Activated CD4-positive, alpha-beta T cell treated with anti-CD3 and anti-CD28 coated beads for 24 hours (primary cell): ENCODE data around the gene RSF1.
"Not testable (repeated sequence)": the region's sequence is repeated elsewhere in the genome, so short reads cannot be mapped to it uniquely, and the experiment has no call there.

Experiments
- DNase-seq, 2 donors: peaks; one replicate each; pipeline ENCODE4 v3.0.0-alpha.2; 2020; ENCODE audit warnings: low read depth in 2 of 2

Gene RSF1

GRCh38 chr11:77672264-77672663 is 148.3 kb downstream of the RSF1 start:
- DNase-seq: no peak

DNA sequence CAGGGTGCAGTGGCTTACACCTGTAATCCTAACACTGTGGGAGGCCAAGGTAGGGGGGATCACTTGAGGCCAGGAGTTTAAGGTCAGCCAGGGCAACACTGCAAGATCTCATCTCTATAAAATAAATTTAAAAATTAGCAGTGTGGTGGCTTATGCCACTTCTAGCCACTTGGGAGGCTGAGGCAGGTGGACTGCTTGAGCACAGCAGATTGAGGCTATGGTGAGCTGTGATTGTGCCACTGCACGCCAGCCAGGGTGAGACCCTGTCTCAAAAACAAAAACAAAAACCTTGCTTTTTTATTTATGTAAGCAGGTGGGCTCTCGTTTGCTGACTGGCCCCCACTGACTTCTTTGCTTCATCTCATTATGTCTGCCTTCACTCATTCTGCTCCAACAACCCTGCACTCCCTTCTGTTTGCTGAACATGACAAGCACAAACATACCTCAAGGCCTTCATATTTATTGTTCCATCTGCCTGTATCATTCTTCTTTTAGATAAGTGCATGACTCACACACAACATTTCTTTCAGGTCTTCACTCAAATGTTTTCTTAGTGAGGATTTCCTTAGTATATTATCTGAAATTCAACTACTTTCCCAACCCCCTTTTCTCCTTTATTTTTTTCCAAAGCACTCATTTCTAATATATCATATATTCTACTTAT is 150.5 kb downstream of the RSF1 start:
- no peak for DNase-seq

DNA sequence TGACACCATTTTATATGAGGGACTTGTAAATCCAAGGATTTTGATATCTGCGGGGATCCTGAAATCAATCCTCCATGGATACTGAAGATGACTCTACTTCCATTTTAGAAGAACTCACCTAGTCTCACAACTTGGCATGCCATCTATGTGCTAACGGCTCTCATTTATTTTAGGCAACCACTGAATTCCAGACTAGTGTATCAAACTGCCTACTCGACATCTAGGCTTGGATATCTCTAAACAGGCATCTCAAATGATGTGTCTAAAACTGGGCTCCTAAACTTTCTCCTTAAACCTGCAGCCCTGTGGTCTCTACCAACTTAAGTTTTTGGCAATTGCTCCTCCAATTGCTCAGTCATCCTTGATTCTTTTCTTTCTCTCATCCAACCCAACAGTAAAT is 151.8 kb downstream of the RSF1 start:
- no peak for DNase-seq

- no peak for DNase-seq
Observed at GRCh38 chr11:77665240-77665965, 155.1 kb downstream of the RSF1 start.

DNA sequence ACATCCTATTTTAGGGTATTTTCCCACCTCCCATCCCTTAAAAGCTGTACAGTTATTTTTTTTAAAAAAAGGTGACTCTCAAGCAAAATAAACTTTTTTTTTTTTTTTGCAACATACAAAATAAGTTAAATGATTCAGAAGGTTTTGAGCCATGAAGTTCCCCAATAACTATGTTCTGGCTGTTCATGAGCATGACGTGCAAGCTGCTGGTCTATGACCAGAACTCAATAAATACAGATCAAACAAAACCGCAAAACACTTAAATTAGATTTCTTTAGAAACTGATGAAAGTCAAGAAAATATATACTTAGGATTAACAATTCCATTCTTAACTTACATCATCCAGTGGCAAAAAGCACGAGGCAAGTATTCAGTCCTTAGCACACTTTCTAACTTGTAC is 158.9 kb downstream of the RSF1 start:
- DNase-seq: no peak

GRCh38 chr11:77660947-77661346 is 159.6 kb downstream of the RSF1 start:
- no peak for DNase-seq

- no peak for DNase-seq
Observed at GRCh38 chr11:77658213-77659013, 162.1 kb downstream of the RSF1 start.

DNA sequence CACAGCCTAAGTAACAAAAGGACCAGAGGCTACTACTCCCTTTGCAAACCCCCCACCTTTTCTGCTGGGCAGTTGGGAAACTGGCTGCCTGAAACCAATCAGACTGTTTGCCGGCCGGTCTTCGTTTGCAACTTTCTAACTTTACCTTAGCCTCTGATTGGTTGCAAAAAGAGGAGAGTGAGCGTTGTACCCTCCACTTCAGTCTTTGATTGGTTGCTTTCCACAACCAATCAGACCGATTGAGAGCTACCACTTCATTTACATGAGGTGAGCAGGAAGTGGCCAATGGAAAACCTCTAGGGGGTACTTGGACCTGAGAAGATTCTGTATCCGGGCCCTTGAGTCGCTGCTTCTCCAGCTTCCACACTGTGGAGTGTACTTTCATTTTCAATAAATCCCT is 164.2 kb downstream of the RSF1 start:
- no peak for DNase-seq

DNA sequence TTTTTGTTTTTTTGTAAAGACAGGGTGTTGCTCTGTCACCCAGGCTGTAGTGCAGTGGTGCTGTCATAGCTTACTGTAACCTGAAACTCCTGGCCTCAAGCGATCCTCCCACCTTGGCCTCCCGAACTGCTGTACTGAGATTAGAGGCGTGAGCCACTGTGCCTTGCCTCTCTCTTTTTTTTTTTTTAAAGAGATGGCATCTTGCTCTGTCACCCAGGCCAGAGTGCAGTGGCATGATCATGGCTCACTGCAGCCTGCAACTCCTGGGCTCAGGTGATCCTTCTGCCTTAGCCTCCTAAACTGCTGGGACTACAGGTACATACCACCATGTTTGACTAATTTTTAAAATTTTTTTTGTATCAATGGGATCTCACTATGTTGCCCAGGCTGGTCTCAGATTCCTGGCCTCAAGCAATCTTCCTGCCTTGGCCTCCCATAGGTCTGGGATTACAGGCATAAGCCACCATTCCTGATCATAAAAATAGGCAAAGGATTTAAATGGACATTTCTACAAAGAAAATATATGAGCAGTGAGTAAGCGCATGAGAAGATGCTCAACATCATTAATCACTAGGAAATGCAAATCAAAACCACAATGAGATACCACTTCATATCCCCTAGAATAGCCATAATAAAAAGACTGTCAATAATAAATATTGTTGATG is 165.6 kb downstream of the RSF1 start:
- no peak for DNase-seq

- DNase-seq: no peak
Observed at GRCh38 chr11:77650123-77650522, 170.4 kb downstream of the RSF1 start.

- no peak for DNase-seq
Observed at GRCh38 chr11:77647654-77648305, 172.7 kb downstream of the RSF1 start.

DNA sequence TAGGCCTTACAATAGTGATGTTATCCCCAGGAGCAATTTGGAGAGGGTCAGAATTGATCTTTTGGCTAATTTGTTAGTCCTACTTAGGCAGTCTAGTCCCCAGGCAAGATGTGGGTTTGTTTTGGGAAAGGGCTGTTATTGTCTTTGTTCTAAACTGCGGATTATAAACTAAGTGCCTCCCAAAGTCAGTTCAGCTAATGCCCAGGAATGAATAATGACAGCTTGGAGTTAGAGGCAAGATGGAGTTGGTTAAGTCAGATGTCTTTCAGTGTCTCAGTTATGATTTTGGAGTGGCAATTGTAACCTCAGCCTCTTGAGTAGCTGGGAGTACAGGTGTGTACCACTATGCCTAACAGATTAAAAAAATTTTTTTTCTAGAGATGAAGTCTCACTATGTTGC is 175.6 kb downstream of the RSF1 start:
- DNase-seq: no peak

DNA sequence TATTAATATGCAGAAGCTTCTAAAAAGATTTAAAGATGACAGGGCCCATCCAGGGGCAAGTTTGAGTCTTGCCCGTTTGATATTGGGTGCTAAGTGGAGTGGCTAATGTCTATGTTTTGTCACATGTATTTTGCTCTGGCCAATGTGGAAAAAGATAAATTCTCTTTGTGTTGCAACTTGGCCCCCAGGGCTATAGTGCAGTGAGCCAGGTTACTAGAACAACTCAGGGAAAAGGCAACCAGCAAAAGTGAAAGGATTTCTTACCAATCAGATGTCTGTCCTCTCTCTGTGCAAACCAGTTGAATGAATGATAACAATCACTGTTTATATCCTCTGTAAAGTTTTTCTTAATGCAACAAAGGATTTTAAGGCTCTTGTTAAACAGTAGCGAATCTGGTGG is 178.3 kb downstream of the RSF1 start:
- no peak for DNase-seq

DNA sequence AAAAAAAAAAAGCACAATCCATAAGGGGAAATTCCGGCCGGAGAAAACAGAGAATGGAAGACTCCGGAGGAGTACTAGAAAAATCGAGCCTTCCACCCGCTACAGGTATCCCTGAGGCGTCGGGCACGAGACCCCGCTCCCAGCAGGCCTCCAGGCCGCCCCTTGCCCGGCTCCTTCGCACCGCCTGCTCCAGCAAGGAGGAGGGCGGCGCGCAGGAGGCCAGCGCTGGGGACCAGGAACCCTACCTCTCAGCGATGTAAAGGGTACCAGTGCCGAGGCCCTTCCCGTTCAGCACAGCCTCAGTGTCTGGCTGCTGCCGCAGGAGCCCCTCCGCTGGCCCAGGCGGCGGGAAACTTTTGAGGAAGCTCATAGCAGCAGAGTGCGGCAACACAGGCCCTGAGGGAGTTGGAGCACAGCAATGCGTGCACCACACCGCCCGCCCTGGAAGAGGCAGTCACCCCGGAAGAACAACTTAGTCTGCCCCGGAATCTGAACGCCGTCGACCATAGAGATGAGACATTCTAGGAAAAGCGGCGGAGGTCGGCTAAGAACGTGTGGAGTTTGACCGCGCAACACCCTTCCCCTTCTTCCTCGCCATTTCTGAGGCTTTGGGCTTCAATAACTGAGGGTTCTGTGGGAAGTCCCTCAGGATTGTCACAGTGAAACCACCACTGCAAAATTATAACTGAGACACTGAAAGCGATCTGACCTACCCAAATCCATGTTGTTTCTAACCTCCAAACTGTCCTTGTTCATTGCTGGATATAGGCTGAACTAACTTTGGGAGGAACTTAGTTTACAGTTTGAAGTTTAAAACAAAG is 183.0 kb downstream of the RSF1 start, which contains the start of gene CLNS1A:
TSS of gene CLNS1A (minus strand) at position 450 of the 821 bp plus-strand sequence. CDS start at position 370, 80 bp downstream.
- DNase-seq: peak; percentile 70 to 74

GRCh38 chr11:77636731-77637344 is 183.7 kb downstream of the RSF1 start:
- DNase-seq: no peak

DNA sequence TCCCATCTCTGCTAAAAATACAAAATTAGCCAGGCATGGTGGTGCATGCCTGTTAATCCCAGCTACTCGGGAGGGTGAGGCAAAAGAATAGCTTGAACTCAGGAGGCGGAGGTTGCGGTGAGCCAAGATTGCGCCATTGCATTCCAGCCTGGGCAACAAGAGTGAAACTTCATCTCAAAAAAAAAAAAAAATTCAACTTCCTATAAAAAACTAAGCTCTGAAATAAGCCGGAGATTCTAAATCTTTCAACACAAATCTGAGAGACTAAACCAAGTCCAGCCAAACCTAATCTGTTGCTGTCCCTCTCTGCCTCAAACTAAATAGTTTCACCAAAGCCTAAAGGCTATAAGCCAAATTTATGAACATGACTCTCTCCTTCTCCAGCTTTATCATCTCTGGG is 186.6 kb downstream of the RSF1 start:
- DNase-seq: not testable (repeated sequence)

GRCh38 chr11:77630157-77630710 is 190.3 kb downstream of the RSF1 start:
- no peak for DNase-seq

DNA sequence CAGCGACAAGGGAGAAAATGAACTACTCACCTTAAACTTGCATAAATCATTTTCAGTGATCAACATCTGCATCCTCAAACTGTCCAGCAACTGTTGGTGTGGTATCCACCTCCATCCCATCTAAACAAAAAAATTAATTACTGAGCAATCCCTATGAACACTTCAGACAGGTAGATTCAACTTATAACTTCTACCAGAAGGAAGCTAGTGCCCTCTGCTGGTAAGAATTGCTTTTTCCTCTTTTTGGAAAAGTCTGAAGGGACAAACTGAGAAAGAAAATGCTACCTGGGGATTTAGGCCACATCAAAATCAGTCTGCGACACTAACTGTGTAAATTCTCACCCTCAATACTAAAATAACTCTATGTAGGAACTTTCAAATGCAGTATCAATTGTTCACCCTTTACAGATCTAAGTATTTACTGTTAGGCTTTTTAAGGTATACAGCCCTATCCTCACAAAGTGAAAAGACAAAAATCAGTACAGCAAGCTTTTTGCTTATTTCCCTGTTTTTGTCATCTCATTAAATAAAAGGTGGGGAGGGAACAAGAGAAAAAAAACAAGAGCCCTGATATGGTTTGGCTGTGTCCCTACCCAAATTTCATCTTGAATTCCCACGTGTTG is 200.8 kb downstream of the RSF1 start:
- peak in 1 of 2 donors; percentile 21 for DNase-seq

DNA sequence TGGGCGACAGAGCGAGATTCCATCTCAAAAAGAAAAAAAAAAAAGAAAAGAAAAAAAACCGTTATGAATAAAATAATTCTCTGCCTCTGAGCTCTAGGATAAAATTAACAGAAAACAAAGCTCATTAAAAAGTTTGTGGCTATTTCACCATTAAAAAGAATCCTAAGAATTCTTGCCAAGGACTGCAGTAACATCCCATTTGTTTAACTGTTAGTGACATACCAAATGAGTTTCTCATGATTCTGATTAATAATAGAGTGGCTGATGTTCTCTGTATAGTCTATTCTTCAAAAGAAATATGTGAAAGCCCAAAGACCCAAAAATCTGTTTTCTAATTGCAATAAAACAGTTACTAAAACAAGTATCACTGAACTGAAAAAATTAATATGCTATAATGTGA is 202.6 kb downstream of the RSF1 start:
- DNase-seq: no peak
